Testis (tissue), 3 donors: ENCODE measurements around the gene CFD. TPM values are rescaled to one million over a fixed set of nuclear protein-coding genes. Genes with fewer than 3 reads are reported as not detected.
"Not testable (repeated sequence)": the region's sequence is repeated elsewhere in the genome, so short reads cannot be mapped to it uniquely, and the experiment has no call there.

Experiments used
- DNase-seq: peaks from one replicate; pipeline ENCODE4 v3.0.0-alpha.2; 2019
- H3K27ac ChIP-seq, 2 donors: fragments of 200-600 bp; sonication (generic); one replicate each; pipeline ENCODE4 v1.5.1; 2019
- H3K27me3 ChIP-seq: fragments of 200-600 bp; sonication (generic); one replicate; pipeline ENCODE4 v1.5.1; 2019
- H3K36me3 ChIP-seq: fragments of 200-600 bp; sonication (generic); one replicate; pipeline ENCODE4 v1.5.1; 2017; ENCODE audit warnings: low read depth; ENCODE audit errors: missing control alignments
- H3K4me1 ChIP-seq: fragments of 200-600 bp; sonication (generic); one replicate; pipeline ENCODE4 v1.5.1; 2019
- H3K4me3 ChIP-seq, 2 donors: fragments of 200-600 bp; sonication (generic); one replicate each; pipeline ENCODE4 v1.5.1; 2017 to 2019
- H3K9me3 ChIP-seq: fragments of 200-600 bp; sonication (generic); one replicate; pipeline ENCODE4 v1.5.1; 2017
- CTCF ChIP-seq, 3 experiments: fragments of 450-650 bp in 2 of 3; fragments of 200-600 bp in 1 of 3; sonication (generic) in 1 of 3; IDR thresholded peaks; one replicate each; pipeline ENCODE4 v1.5.1; 2016 to 2019; ENCODE audit warnings: antibody characterized with exemption in 3 of 3, mild to moderate bottlenecking in 2 of 3, moderate library complexity in 1 of 3
- POLR2A ChIP-seq: fragments of 450-650 bp; IDR thresholded peaks from one replicate; pipeline ENCODE4 v1.6.1; 2017; ENCODE audit warnings: antibody characterized with exemption, mild to moderate bottlenecking, moderate library complexity
- WGBS, 2 donors: methylation state at CpG; one replicate each; pipeline ENCODE4 v1.1.5; 2018; 5-methylcytosine and 5-hydroxymethylcytosine counted together
- intact Hi-C: fragments of 100-400 bp; cut with DNase I; formaldehyde crosslinking; loops from one replicate; pipeline ENCODE4 v1.15.1; 2023; ENCODE audit warnings: low total_unique reads
- polyA plus RNA-seq: library from polyadenylated mRNA; stranded (reverse); fragments of 350-450 nt; fragmentation: Illumina TruSeq; extraction: RNeasy Lipid Tissue Mini Kit (QIAGEN cat#74804); gene quantifications from one replicate; pipeline ENCODE4 v1.2.3, GENCODE V29; 2014; ENCODE audit warnings: low read depth, low replicate concordance; ENCODE audit not compliant: insufficient read depth
- total RNA-seq, 2 donors: library from RNA; depleted of rRNA; stranded (reverse); fragments of >200 nt; gene quantifications; one replicate each; pipeline ENCODE4 v1.2.3, GENCODE V29; 2016

CFD gene
- total and polyA plus RNA-seq, 3 donors from 2014 or later: 83.1 to 185 (median 84.3) TPM

- Histone ChIP-seq H3K4me3 (no peak overlapping the region), H3K27ac (peak overlapping the region; percentile 40 to 79), H3K9me3 (no peaks in the 10 kb centered on the region), H3K27me3 (no peaks in the 10 kb centered on the region), H3K36me3 (no peaks in the 10 kb centered on the region), H3K4me1 (peaks cover 14% of the 10 kb centered on the region)
- no peak for TF ChIP-seq CTCF (IDR thresholded peaks at IDR 0.05)
- TF ChIP-seq POLR2A: no peak
- 27 to 34% methylated on average over 7 to 28 of the region's 28 CpGs for WGBS, 2 donors
- peak; percentile 90 for DNase-seq
- intact Hi-C loops: loop anchor here (5.0 kb wide), 1 partner anchor 72 kb away; no protein-coding TSS in a partner anchor
Measured at GRCh38 chr19:850221-850978, 9.1 kb upstream of the CFD start.

DNA sequence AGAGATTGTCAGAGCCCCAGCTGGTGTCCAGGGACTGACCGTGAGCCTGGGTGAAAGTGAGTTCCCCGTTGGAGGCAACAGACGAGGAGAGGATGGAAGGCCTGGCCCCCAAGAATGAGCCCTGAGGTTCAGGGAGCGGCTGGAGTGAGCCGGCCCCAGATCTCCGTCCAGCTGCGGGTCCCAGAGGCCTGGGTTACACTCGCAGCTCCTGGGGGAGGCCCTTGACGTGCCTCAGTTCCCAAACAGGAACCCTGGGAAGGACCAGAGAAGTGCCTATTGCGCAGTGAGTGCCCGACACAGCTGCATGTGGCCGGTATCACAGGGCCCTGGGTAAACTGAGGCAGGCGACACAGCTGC is 8.5 kb upstream of the CFD start:
- TF ChIP-seq POLR2A (no peak), CTCF (IDR thresholded peaks at IDR 0.05) (no peak)
- H3K36me3 ChIP-seq: no peaks in the 10 kb centered on the region
- no peak overlapping the region for H3K4me3 ChIP-seq
- no peaks in the 10 kb centered on the region for H3K27me3 ChIP-seq
- no peak for DNase-seq
- no peaks in the 10 kb centered on the region for H3K9me3 ChIP-seq
- H3K4me1 ChIP-seq: peaks cover 14% of the 10 kb centered on the region
- H3K27ac ChIP-seq: peak overlapping the region; percentile 40 to 79
- intact Hi-C loops: loop anchor here (5.0 kb wide), 1 partner anchor 71 kb away; no protein-coding TSS in a partner anchor
- WGBS, 2 donors: 33% methylated on average over 13 of the region's 13 CpGs; no CpG with 5 or more reads in 1 of the 2 donors

GRCh38 chr19:852136-853013 is 7.1 kb upstream of the CFD start, which contains the start of gene ELANE:
TSS of gene ELANE (plus strand) at chr19:852303. CDS start at chr19:852329, 26 bp downstream.
- DNase-seq: no peak
- Histone ChIP-seq H3K9me3 (no peaks in the 10 kb centered on the region), H3K27ac (peak within 1 kb of the TSS; percentile 40 to 79), H3K36me3 (no peaks in the 10 kb centered on the region), H3K4me3 (no peak within 1 kb of the TSS), H3K4me1 (peaks cover 14% of the 10 kb centered on the region), H3K27me3 (no peaks in the 10 kb centered on the region)
- TF ChIP-seq POLR2A: no peak
- TF ChIP-seq CTCF (IDR thresholded peaks at IDR 0.05): no peak
- intact Hi-C loops: loop anchor here (5.0 kb wide), 1 partner anchor 70 kb away; no protein-coding TSS in a partner anchor
- 65 to 78% methylated on average over 31 to 47 of the region's 55 CpGs for WGBS, 2 donors

DNA sequence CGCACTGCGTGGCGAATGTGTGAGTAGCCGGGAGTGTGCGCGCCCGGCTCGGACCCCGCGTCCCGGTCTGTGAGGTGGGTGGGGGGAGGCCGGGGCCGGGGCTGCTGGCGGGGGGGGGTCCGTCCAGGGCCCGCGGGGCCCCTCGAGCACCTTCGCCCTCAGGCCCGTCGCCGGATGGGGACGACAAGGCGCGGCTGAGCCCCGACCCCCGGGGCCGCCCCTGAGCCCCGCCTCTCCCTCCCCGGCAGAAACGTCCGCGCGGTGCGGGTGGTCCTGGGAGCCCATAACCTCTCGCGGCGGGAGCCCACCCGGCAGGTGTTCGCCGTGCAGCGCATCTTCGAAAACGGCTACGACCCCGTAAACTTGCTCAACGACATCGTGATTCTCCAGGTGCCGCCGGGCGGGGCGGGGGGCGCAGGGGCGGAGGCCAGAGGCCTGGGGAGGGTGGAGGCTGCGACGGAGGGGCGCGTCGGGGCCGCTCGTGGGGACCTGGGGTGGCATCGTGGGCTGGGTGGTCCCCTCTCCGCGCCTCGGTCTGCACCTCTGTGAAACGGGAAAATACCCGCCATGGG is 6.4 kb upstream of the CFD start:
- WGBS, 2 donors: 44% methylated on average over 22 to 63 of the region's 67 CpGs

GRCh38 chr19:853614-854220 is 5.7 kb upstream of the CFD start:
- WGBS, 2 donors: 60 to 70% methylated on average over 9 to 10 of the region's 17 CpGs
- not testable (repeated sequence) for H3K36me3 ChIP-seq, H3K4me3 ChIP-seq, H3K27ac ChIP-seq, H3K9me3 ChIP-seq, H3K27me3 ChIP-seq, DNase-seq, H3K4me1 ChIP-seq
- intact Hi-C loops: loop anchor here (5.0 kb wide), 1 partner anchor 69 kb away; no protein-coding TSS in a partner anchor

More for the DNA sequence above, 6.4 kb upstream of the CFD start:
- TF ChIP-seq CTCF (IDR thresholded peaks at IDR 0.05) (no peak), POLR2A (no peak)
- Histone ChIP-seq H3K27me3 (no peaks in the 10 kb centered on the region), H3K9me3 (no peaks in the 10 kb centered on the region), H3K4me3 (no peak overlapping the region), H3K36me3 (no peaks in the 10 kb centered on the region), H3K4me1 (peaks cover 8% of the 10 kb centered on the region), H3K27ac (no peak overlapping the region)
- intact Hi-C loops: loop anchor here (5.0 kb wide), 1 partner anchor 69 kb away; no protein-coding TSS in a partner anchor
- no peak for DNase-seq
